GM12874 (cell line): ENCODE results near the gene OVOL1.

ENCODE experiments used
- CTCF ChIP-seq: IDR thresholded peaks from 2 replicates; pipeline ENCODE4 v1.5.1; 2011; ENCODE audit warnings: low read depth, mild to moderate bottlenecking, control low read depth, low read length, moderate library complexity; ENCODE audit not compliant: insufficient read depth

The OVOL1 gene

GRCh38 chr11:65808744-65809341, 22.0 kb downstream of the OVOL1 start:
- no peak for TF ChIP-seq CTCF

- TF ChIP-seq CTCF, result no peak
Measured at GRCh38 chr11:65809496-65809895, 22.6 kb downstream of the OVOL1 start.

GRCh38 chr11:65810046-65810868, 23.4 kb downstream of the OVOL1 start:
- TF ChIP-seq CTCF, result no peak

- TF ChIP-seq CTCF, result no peak
Measured at GRCh38 chr11:65811764-65812475, 25.1 kb downstream of the OVOL1 start.

- no peak for TF ChIP-seq CTCF
Measured at GRCh38 chr11:65814131-65814985, 27.5 kb downstream of the OVOL1 start.

GRCh38 chr11:65814986-65815565, 28.2 kb downstream of the OVOL1 start:
- no peak for TF ChIP-seq CTCF
